ENCODE measurements around the gene DCAKD.
"Not testable (repeated sequence)": the region's sequence is repeated elsewhere in the genome, so short reads cannot be mapped to it uniquely, and the experiment has no call there.

The DCAKD gene

DNA sequence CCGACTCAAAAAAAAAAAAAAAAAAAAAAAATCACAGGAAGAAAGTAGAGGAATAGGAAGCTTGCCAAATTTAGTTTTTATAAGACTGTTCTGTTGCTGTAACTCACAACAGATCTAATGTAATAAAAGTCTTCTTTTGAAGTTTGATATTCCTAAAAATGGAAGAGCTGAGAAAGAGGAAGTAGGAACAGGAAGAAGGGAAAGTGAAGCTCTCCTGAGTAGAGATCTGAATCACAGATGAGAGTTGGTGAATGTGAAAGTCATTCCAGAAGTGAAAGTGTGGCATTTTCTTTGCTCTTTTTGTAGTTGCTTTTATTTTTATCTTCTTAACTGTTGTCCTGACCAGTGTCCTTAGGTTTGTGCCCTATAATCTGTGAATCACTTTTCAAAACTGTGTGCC lies 11.8 kb upstream of the DCAKD start:
- no peak for DNase-seq (ENCODE audit: low spot score)

DNA sequence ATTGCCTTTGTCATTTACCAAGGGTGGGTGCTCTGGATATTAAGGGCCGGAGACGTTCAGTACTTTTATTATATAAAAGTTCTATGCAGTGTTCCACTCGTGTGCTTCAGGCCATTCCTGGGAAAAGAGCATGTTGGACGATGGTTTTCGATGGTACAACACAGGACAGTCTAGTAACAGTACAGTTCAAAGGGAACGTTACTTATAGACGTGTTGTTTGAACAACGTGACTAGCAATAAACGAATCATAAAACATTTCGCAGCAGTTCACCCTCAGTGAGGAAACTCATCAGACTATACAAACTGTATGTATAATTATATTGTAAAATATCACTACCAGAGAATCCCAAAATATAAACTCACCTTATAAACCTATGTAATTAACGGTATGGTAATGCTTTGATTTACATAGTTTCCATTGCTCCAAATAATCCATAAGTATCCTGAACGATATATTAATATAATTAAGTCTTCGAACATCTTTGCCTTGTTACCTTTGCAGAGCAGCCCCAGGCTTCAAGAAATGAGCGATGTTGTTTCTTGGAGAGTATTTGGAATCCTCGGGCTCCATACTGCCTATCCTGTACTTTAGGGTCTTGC lies 10.3 kb upstream of the DCAKD start:
- DNase-seq (ENCODE audit: low spot score): no peak

GRCh38 chr17:45060797-45061605 lies 9.6 kb upstream of the DCAKD start, which contains the start of gene NMT1:
Gene NMT1 (plus strand): TSS chr17:45061317. CDS start chr17:45061330, 13 bp downstream.
- peak; percentile 96 for DNase-seq (ENCODE audit: low spot score)

DNA sequence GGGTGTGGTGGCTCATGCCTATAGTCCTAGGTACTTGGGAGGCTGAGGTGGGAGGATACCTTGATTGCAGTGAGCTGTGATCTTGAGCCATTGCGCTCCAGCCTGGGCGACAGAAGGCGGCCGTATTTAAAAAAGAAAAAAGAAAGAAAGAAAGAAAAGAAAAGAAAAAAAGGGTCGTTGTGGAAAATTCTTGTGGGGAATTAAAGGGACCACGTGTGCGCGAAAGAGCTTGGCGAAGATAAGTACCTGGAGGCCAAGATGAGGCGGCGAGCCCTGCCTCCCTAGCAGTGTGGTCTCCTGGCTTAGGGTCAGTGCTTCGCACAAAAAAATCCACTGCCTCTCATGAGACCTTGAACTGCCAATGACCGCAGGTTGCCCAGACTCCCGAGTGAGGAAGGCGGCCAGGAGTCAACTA lies 9.0 kb upstream of the DCAKD start:
- DNase-seq (ENCODE audit: low spot score): no peak

GRCh38 chr17:45052052-45052772 lies 780 bp upstream of the DCAKD start:
- peak; percentile 80 for DNase-seq (ENCODE audit: low spot score)

DNA sequence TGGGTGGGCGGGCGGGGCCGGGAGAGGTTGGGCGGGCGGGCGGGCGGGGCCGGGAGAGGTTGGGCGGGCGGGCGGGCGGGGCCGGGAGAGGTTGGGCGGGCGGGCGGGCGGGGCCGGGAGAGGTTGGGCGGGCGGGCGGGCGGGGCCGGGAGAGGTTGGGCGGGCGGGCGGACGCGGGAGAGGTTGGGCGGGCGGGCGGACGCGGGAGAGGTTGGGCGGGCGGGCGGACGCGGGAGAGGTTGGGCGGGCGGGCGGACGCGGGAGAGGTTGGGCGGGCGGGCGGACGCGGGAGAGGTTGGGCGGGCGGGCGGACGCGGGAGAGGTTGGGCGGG lies 254 bp upstream of the DCAKD start:
- DNase-seq (ENCODE audit: low spot score): not testable (repeated sequence)

DNA sequence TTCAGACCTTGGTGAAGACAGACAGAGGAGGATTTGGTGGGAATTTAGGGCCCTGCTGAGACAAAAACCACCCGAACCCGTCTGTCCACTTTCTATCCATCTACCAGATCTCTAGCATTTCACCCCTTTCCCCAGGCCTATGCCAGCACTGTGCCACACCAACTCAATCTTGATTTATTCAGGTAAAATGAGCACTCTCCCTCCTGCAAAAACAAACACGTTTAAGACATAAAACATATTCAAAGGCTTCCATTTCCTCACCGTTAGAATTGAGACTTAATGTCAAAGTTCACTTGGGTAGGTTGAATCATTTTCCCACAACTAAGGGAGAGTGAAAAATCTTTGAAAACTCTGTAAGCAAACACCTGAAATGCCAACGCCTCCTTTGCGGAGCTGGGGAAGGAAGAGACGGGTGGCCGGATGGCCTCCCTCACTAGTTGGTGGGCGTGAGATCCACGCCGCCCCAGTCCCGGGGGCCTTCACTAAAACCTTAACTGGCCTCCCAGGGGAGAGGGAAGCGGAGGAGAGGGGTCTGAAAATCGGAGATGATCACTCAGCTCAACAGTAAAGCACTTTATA lies 862 bp downstream of the DCAKD start:
- DNase-seq (ENCODE audit: low spot score): peak; percentile 61

- no peak for DNase-seq (ENCODE audit: low spot score)
These were observed 2.5 kb downstream of the DCAKD start for GRCh38 chr17:45048795-45049563.

- DNase-seq (ENCODE audit: low spot score): no peak
These were observed 4.8 kb downstream of the DCAKD start for GRCh38 chr17:45046537-45047125.

GRCh38 chr17:45043813-45044540 lies 7.5 kb downstream of the DCAKD start:
- DNase-seq (ENCODE audit: low spot score): peak; percentile 36

DNA sequence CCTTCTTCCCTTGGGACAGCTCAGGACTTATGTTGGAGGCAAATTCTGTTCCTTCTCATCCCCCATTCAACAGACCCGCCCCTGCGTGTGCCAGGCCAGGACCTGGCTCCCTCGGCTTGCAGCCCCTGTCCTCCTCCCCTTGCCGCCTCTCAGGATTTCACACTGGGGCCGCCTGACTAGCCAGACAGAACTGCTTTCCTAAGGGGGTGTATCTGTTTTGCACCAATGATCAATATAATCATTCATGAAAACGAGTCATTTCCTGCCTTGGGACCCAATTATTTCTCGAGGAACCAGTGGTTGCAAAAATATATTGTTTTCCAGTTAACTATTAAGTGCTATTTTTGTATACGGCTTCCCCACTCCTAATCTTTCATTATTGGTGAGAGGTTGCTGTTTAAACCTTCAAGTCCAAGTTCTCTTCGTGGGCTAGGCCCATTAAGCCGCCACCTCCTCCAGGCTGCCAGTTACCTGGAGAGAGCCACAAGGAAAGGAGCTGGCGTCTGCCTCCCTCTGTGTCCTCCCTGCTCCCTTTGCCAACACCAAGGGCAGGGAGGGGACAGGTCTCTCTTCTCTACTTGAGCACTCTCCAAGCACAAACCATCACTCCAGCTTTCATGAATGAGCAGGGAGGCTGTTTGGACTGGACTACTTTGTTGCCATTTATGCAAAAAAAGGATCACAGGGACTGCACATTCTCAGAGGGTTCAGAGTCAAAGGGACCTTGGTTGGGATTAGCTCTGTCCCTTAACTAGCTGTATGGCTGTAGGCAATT lies 8.9 kb downstream of the DCAKD start:
- peak; percentile 49 for DNase-seq (ENCODE audit: low spot score)

DNA sequence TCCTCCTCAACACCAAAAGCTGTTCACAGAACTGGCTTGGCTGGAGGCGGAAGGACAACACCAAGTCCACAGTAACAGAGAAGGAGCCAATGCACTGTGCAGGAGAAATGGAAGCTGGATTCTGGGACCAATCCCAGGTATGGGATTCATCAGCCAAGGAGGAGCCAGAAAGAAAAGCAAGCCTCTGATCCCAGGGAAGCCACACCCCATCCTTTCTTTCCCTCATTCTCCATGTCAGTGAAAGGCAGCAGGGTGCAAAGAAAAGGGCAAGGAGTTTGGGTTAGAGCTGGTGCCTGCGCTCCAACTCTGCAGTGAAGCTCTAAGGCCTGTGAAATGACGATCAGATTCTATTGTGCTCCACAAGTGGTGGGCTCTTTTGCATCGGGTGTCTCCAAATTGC lies 11.0 kb downstream of the DCAKD start:
- no peak for DNase-seq (ENCODE audit: low spot score)

- no peak for DNase-seq (ENCODE audit: low spot score)
These were observed 12.5 kb downstream of the DCAKD start for GRCh38 chr17:45038728-45039634.

DNA sequence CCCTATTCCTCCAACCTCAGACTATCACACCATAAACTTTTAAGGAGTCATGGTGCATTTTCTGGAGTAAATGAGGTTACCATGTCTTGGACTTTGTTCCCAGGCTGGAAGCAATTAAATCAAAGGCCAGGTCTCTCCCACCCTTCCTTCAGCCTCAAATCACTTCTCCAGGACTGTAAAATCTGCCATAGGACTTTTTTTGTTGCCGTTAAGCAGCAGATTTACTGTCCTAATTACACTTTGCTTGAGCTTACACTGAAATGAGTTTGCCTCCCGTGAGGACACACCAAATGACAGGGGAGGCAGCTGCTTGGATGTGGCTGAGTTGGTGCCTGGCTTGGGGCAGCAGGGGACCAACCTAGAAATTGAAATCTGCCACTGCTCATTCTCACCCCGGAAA lies 14.7 kb downstream of the DCAKD start:
- DNase-seq (ENCODE audit: low spot score): no peak

GRCh38 chr17:45035848-45036247 lies 15.6 kb downstream of the DCAKD start:
- DNase-seq (ENCODE audit: low spot score): no peak

GRCh38 chr17:45034599-45034998 lies 16.8 kb downstream of the DCAKD start:
- no peak for DNase-seq (ENCODE audit: low spot score)

DNA sequence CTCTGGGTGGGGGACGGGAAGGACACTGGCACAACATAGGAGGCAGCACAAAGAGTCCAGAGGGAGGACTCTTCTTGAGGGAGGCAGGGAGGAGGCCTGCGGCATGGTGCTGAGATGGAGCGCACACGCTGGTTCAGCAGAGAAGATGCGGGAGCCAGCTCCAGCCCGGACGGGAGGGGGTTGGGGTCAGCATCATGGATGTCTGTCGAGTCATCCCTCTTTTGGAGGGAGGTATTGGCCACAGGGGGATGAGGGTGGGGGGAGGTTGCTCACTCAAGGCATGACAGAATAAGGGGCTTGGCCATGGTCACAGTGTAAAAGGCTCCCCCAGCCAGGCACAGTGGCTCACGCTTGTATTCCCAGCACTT lies 19.3 kb downstream of the DCAKD start:
- no peak for DNase-seq (ENCODE audit: low spot score)

DNA sequence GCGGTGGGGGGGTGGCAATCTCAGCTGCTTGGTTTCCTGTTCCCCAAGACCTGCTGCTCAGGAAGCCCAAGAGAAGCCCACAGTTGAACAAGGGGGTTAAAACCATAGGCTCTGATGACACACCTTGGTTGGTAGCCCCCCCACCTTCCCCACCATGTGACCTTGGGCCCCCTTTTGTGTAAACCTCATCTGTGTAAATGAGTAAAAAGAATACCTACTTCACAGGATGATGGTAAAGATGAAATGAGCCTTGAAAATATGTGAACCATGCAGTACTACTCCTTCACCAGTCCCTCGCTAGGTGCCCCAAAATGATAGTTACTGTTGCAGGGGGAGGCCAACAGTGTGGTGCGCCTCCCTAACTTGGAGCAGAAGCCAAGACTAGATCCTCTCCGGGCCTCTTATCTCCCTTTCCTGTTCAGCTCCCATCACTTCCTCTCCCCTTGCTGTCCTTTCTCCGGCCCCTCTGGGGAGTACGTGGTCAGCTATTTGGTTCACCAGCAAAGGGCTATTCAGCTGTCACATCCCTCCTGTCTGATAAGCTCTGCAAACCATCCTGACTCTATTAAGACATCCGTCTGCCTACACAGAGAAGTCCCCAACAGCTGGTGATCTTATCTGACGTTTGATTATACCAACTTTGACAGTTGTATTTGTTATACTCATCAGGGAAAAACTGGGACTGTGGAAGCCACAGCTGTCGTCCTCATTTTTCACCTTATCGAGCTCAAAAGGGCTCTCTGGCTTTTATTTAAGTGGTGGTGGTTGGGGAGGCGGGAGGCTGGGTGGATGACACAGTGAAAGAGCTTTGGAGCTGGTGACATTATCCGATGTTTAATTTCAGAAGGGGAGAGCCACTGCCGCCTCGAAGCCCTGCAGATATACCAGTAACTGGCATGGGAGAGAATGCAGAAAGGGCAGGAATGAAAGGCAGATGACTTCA lies 19.9 kb downstream of the DCAKD start:
- no peak for DNase-seq (ENCODE audit: low spot score)

All from D341Med (cell line).